Lung (tissue), 12 donors: ENCODE results near the gene AUTS2. TPM values are rescaled to one million over a fixed set of nuclear protein-coding genes. Genes with fewer than 3 reads are reported as not detected.

ENCODE experiments used
- ATAC-seq: fragments of 200-7000 bp; cut with Tn5 transposase; one replicate; pipeline ENCODE4 v1.9.1; 2020; ENCODE audit warnings: moderate number of reproducible peaks; ENCODE audit not compliant: insufficient read depth, low FRiP score
- DNase-seq, 3 donors: peaks; one replicate each; pipeline ENCODE4 v3.0.0-alpha.2; 2013 to 2017
- H3K27ac ChIP-seq, 2 donors: one replicate each; pipeline ENCODE4 v1.5.1; 2013; ENCODE audit warnings: mild to moderate bottlenecking in 2 of 2, moderate library complexity in 2 of 2, control low read depth in 1 of 2, inconsistent platforms in 1 of 2, low read depth in 1 of 2, low read length in 1 of 2
- H3K27me3 ChIP-seq, 3 donors: one replicate each; pipeline ENCODE4 v1.5.1; 2013; ENCODE audit warnings: low read length in 2 of 3; ENCODE audit not compliant: control insufficient read depth in 3 of 3, insufficient read depth in 3 of 3
- H3K36me3 ChIP-seq, 4 donors: one replicate each; pipeline ENCODE4 v1.5.1; 2013; ENCODE audit warnings: low read length in 4 of 4, mild to moderate bottlenecking in 1 of 4, moderate library complexity in 1 of 4; ENCODE audit not compliant: control insufficient read depth in 4 of 4, insufficient read depth in 4 of 4
- H3K4me1 ChIP-seq, 5 donors: one replicate each; pipeline ENCODE4 v1.5.1; 2013; ENCODE audit warnings: low read length in 5 of 5, mild to moderate bottlenecking in 2 of 5, moderate library complexity in 1 of 5; ENCODE audit not compliant: control insufficient read depth in 5 of 5, insufficient read depth in 5 of 5
- H3K4me3 ChIP-seq: one replicate; pipeline ENCODE4 v1.5.1; 2013; ENCODE audit warnings: mild to moderate bottlenecking, control low read depth, moderate library complexity
- H3K9ac ChIP-seq, 2 donors: one replicate each; pipeline ENCODE4 v1.5.1; 2013; ENCODE audit warnings: low read length in 2 of 2, control low read depth in 1 of 2; ENCODE audit not compliant: insufficient read depth in 1 of 2
- H3K9me3 ChIP-seq, 4 donors: one replicate each; pipeline ENCODE4 v1.5.1; 2013; ENCODE audit warnings: low read length in 3 of 4, mild to moderate bottlenecking in 1 of 4, moderate library complexity in 1 of 4; ENCODE audit not compliant: control insufficient read depth in 4 of 4, insufficient read depth in 3 of 4
- WGBS, 2 donors: extraction: QIAGEN DNeasy Blood & Tissue Kit; methylation state at CpG; one replicate each; pipeline ENCODE4 v1.1.7; 2013; 5-methylcytosine and 5-hydroxymethylcytosine counted together
- polyA plus RNA-seq, 2 donors: library from polyadenylated mRNA; stranded (reverse); fragments of 200-250 nt; gene quantifications; one replicate each; pipeline ENCODE4 v1.2.1, GENCODE V29; 2013
- total RNA-seq, 2 donors: library from RNA; depleted of rRNA in 1 of 2; stranded (reverse); fragments of >200 nt in 1 of 2; gene quantifications; one replicate each; pipeline ENCODE4 v1.2.1, GENCODE V29; 2014 to 2021
- TF ChIP-seq, protein P1 (sequence below): IDR thresholded peaks from 2 replicates; pipeline ENCODE4 v1.5.1; 2012; ENCODE audit warnings: mild to moderate bottlenecking; ENCODE audit errors: control extremely low read depth, extremely low read depth
- donor health status: control.
- donor health status: control.
- donor health status: Bipolar disorder and iron deficiency.
- donor health status: healthy.
- donor health status: DM: yes; HTN: yes; CAD: no.

AUTS2 gene
- total and polyA plus RNA-seq, 4 donors = 11.8 to 115 (median 40.6) TPM

DNA sequence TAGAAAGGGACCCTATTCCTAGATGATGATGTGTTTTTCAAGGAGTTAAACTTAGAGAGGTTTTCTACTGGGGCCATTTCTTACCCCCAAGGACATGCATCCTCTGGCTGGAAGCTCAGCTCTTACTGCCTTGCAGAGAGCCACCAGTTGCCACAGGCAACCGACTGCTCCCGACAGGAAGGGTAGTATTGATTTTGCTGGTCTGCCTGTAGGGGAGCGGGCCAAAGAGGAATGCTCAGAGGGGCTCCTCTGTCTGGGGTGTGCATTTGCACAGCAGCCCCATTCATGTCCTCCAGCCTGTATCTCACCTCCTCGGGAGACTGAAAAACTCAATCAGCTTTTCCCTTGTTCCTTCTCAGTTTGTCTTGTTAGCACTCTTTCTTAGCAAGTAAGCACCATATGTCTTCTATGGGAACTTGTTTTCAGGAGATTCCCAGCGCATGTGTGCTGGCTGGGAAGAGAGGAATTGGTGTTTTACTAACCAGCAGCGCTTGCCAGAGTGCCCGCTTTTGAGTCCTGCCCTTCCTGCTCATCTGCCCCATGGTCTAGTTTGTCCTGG, 794.7 kb downstream of the AUTS2 start:
- H3K4me1 ChIP-seq = peaks cover 0 to 5% (median 0%) of the 10 kb centered on the region in 5 donors
- H3K36me3 ChIP-seq = no peaks in the 10 kb centered on the region
- no peak for ATAC-seq
- H3K27ac ChIP-seq = no peak overlapping the region
- no peaks in the 10 kb centered on the region for H3K9me3 ChIP-seq
- WGBS, 2 donors = 83 to 91% methylated on average over 7 of the region's 7 CpGs
- no peak for DNase-seq
- no peak overlapping the region for H3K9ac ChIP-seq
- no peak overlapping the region for H3K4me3 ChIP-seq
- H3K27me3 ChIP-seq = no peaks in the 10 kb centered on the region
- TF ChIP-seq, protein P1, sequence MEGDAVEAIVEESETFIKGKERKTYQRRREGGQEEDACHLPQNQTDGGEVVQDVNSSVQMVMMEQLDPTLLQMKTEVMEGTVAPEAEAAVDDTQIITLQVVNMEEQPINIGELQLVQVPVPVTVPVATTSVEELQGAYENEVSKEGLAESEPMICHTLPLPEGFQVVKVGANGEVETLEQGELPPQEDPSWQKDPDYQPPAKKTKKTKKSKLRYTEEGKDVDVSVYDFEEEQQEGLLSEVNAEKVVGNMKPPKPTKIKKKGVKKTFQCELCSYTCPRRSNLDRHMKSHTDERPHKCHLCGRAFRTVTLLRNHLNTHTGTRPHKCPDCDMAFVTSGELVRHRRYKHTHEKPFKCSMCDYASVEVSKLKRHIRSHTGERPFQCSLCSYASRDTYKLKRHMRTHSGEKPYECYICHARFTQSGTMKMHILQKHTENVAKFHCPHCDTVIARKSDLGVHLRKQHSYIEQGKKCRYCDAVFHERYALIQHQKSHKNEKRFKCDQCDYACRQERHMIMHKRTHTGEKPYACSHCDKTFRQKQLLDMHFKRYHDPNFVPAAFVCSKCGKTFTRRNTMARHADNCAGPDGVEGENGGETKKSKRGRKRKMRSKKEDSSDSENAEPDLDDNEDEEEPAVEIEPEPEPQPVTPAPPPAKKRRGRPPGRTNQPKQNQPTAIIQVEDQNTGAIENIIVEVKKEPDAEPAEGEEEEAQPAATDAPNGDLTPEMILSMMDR = no peak

DNA sequence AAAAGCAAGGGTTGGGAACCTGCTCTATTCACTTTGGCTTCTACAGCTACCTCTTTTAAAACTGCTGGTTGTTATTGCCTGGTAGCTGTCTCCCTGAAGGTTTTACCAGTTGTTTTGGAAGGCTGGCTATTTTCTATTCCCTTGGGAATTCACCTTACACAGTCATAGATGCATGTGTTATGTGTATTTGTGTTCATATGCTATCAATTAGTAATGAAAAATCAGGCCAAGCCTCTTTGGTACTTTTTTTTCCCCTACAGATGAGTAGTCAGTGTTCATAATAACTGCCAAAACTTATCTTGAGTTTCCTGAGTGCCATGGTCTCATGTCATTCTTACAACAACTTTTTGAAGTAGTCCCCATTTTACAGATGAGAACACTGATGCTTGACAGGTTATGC, 795.7 kb downstream of the AUTS2 start:
- Histone ChIP-seq H3K27ac (no peak overlapping the region), H3K4me1 (peaks cover 0 to 5% (median 0%) of the 10 kb centered on the region in 5 donors), H3K9me3 (no peaks in the 10 kb centered on the region), H3K27me3 (no peaks in the 10 kb centered on the region), H3K9ac (no peak overlapping the region), H3K4me3 (no peak overlapping the region), H3K36me3 (no peaks in the 10 kb centered on the region)
- TF ChIP-seq, protein P1 = no peak
- no peak for ATAC-seq
- DNase-seq = no peak

DNA sequence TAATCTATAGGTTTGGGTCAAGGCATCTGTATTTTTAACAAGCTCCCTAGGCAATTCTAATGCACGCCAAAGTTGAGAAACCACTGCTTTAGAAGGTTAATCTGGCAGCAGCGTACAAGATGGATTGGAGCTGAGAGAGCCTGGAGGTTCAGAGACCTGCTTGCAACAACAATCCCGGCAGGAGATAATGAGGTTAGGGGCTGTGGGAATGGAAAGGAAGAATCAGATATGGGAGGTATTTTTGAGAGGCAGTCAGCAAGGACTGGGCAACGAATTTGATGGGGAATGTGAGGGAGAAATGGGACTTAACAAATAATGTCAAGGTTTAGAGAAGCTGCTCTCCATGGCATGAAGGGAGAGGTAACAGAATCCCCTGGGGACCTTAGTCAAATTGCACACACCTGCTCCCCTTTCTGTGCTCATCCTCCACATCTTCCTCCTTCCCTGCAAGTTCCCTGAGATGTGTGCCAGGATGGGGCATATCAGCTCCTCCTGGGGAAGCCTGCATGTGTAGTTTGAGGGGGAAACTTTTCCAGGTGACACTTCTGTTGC, 802.6 kb downstream of the AUTS2 start:
- H3K4me3 ChIP-seq = no peak overlapping the region
- no peaks in the 10 kb centered on the region for H3K27me3 ChIP-seq
- ATAC-seq (no peak), DNase-seq (no peak)
- H3K9me3 ChIP-seq = no peaks in the 10 kb centered on the region
- no peaks in the 10 kb centered on the region for H3K4me1 ChIP-seq
- TF ChIP-seq, protein P1 = no peak
- 88 to 91% methylated on average over 4 of the region's 4 CpGs for WGBS, 2 donors
- H3K9ac ChIP-seq = no peak overlapping the region
- H3K27ac ChIP-seq = no peak overlapping the region
- no peaks in the 10 kb centered on the region for H3K36me3 ChIP-seq

DNA sequence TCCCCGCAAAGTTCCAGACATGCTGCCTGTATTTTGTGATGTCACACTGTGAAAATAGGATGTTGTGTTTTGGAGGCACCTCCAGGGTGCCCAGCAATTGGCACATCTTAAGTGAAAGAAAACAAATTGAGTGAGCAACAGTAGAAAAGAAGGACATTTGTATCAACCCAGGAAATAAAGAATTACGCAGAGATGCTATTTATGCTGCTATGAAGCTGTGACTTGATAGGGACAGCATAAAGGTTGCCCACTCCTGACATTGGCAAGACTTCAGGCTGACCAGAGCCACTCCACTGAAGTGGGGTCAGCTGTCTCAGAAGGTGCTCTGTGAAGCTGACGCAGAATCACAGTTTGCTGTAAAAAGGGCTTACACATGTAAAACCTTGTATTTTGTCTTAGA, 803.8 kb downstream of the AUTS2 start:
- ATAC-seq (no peak), DNase-seq (no peak)
- peaks cover 0 to 2% (median 0%) of the 10 kb centered on the region in 5 donors for H3K4me1 ChIP-seq
- no peaks in the 10 kb centered on the region for H3K27me3 ChIP-seq
- TF ChIP-seq, protein P1 = no peak
- 95% methylated on average over 3 of the region's 3 CpGs for WGBS, 2 donors
- no peak overlapping the region for H3K9ac ChIP-seq
- no peak overlapping the region for H3K4me3 ChIP-seq
- no peaks in the 10 kb centered on the region for H3K36me3 ChIP-seq
- H3K9me3 ChIP-seq = no peaks in the 10 kb centered on the region
- H3K27ac ChIP-seq = no peak overlapping the region
